Measurements from ENCODE around the gene RBKS. TPM values are rescaled to one million over a fixed set of nuclear protein-coding genes. Genes with fewer than 3 reads are reported as not detected.

Gene RBKS
- total RNA-seq, 1 experiment from 2014 or later = 1.7 TPM

DNA sequence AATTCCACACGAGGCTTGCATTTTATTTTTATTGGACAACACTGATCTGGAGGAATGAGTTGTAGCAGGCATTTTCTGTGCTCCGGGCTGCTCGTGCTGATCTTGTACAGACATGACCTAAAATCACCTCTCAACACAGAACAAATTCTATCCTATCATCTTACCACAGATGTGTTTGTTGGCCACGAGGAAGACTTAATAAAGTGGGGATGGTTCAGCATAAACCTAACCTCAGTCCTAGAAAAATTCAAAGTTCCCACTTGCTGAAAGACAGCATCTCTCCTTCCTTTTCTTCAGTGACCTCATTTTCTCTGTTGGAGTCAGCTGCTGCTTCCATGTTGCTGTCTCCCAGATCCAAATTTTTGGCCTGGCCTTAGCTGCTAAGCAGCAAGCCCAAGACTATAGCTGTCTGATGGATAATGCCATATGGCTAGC, 45.3 kb downstream of the RBKS start:
- Mint-ChIP-seq H3K4me1 (no peaks in the 10 kb centered on the region), H3K27ac (no peak overlapping the region; the same call in 1 of the 2 replicates), H3K27me3 (ENCODE audit: low read depth) (no peaks in the 10 kb centered on the region; the same call in 1 of the 2 replicates), H3K36me3 (no peaks in the 10 kb centered on the region), H3K9me3 (no peaks in the 10 kb centered on the region), H3K4me3 (no peak overlapping the region)
- ChIA-PET POLR2A (interaction anchor here (0.6 kb wide), 1 partner anchor 1793 kb away, joined by 3 read pairs; no protein-coding TSS in a partner anchor), CTCF (interaction anchor here (1.2 kb wide), 1 partner anchor 141 kb away, joined by 3 read pairs; no protein-coding TSS in a partner anchor)
- no peak for DNase-seq (ENCODE audit: low spot score)
- no peak for TF ChIP-seq RELA (CRISPR knock-in tag; IDR thresholded peaks at IDR 0.05; ENCODE audit: borderline replicate concordance)
- no peak for TF ChIP-seq NR3C1 (CRISPR knock-in tag; conservative IDR thresholded peaks at IDR 0.05; ENCODE audit: low read depth)
- TF ChIP-seq, protein P1, sequence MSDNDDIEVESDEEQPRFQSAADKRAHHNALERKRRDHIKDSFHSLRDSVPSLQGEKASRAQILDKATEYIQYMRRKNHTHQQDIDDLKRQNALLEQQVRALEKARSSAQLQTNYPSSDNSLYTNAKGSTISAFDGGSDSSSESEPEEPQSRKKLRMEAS (CRISPR knock-in tag; IDR thresholded peaks at IDR 0.05) = no peak
- TF ChIP-seq, protein P2, sequence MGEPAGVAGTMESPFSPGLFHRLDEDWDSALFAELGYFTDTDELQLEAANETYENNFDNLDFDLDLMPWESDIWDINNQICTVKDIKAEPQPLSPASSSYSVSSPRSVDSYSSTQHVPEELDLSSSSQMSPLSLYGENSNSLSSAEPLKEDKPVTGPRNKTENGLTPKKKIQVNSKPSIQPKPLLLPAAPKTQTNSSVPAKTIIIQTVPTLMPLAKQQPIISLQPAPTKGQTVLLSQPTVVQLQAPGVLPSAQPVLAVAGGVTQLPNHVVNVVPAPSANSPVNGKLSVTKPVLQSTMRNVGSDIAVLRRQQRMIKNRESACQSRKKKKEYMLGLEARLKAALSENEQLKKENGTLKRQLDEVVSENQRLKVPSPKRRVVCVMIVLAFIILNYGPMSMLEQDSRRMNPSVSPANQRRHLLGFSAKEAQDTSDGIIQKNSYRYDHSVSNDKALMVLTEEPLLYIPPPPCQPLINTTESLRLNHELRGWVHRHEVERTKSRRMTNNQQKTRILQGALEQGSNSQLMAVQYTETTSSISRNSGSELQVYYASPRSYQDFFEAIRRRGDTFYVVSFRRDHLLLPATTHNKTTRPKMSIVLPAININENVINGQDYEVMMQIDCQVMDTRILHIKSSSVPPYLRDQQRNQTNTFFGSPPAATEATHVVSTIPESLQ (CRISPR knock-in tag; IDR thresholded peaks at IDR 0.05) = no peak
- TF ChIP-seq, protein P3, sequence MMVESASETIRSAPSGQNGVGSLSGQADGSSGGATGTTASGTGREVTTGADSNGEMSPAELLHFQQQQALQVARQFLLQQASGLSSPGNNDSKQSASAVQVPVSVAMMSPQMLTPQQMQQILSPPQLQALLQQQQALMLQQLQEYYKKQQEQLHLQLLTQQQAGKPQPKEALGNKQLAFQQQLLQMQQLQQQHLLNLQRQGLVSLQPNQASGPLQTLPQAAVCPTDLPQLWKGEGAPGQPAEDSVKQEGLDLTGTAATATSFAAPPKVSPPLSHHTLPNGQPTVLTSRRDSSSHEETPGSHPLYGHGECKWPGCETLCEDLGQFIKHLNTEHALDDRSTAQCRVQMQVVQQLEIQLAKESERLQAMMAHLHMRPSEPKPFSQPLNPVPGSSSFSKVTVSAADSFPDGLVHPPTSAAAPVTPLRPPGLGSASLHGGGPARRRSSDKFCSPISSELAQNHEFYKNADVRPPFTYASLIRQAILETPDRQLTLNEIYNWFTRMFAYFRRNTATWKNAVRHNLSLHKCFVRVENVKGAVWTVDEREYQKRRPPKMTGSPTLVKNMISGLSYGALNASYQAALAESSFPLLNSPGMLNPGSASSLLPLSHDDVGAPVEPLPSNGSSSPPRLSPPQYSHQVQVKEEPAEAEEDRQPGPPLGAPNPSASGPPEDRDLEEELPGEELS (CRISPR knock-in tag; IDR thresholded peaks at IDR 0.05) = no peak
- TF ChIP-seq ZNF263 (CRISPR knock-in tag; IDR thresholded peaks at IDR 0.05; ENCODE audit: low read depth) = no peak
- TF ChIP-seq, protein P4, sequence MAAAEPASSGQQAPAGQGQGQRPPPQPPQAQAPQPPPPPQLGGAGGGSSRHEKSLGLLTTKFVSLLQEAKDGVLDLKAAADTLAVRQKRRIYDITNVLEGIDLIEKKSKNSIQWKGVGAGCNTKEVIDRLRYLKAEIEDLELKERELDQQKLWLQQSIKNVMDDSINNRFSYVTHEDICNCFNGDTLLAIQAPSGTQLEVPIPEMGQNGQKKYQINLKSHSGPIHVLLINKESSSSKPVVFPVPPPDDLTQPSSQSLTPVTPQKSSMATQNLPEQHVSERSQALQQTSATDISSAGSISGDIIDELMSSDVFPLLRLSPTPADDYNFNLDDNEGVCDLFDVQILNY (CRISPR knock-in tag; IDR thresholded peaks at IDR 0.05) = no peak
- no peak for TF ChIP-seq TEAD1 (CRISPR knock-in tag; IDR thresholded peaks at IDR 0.05)
- no peak for TF ChIP-seq ESRRA (CRISPR knock-in tag; IDR thresholded peaks at IDR 0.05; ENCODE audit: borderline replicate concordance)
- no peak for TF ChIP-seq EMX1 (CRISPR knock-in tag; IDR thresholded peaks at IDR 0.05)
- no peak for TF ChIP-seq MXD4 (CRISPR knock-in tag; IDR thresholded peaks at IDR 0.05; ENCODE audit: borderline replicate concordance)
- TF ChIP-seq ZNF671 (CRISPR knock-in tag; IDR thresholded peaks at IDR 0.05) = no peak
- TF ChIP-seq FOXP1 (CRISPR knock-in tag; IDR thresholded peaks at IDR 0.05; ENCODE audit: borderline replicate concordance) = no peak
- TF ChIP-seq ZNF138 (CRISPR knock-in tag; conservative IDR thresholded peaks at IDR 0.05) = no peak
- TF ChIP-seq CREB1 (CRISPR knock-in tag; IDR thresholded peaks at IDR 0.05) = no peak
- TF ChIP-seq, protein P5, sequence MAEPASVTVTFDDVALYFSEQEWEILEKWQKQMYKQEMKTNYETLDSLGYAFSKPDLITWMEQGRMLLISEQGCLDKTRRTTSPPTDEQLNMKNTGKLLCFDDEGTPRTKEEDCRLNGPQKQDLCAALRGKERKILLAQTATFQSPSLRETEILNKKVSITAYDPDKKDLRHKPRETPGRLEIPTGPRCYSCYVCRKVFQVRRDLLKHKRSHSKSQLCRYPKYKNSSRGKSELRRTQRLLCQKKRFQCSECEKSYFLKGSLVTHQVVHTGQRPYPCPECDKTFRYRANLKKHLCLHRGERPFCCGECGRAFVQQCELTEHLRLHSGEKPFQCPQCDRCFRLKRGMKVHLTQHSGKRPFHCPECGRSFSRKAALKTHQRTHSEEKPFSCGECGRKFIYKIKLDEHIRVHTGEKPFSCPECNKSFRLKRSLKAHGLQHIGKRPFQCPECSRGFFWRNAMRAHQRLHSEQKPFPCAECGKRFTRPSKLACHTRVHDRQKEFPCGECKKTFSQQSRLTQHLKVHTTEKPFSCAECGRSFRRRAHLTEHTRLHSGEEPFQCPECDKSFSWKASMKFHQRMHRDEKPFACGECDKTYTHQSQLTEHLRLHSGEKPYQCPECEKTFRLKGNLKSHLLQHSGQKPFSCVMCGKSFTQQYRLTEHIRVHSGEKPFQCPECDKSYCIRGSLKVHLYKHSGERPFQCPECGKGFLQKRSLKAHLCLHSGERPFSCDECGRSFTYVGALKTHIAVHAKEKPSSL (CRISPR knock-in tag; conservative IDR thresholded peaks at IDR 0.05) = no peak
- no peak for ATAC-seq

DNA sequence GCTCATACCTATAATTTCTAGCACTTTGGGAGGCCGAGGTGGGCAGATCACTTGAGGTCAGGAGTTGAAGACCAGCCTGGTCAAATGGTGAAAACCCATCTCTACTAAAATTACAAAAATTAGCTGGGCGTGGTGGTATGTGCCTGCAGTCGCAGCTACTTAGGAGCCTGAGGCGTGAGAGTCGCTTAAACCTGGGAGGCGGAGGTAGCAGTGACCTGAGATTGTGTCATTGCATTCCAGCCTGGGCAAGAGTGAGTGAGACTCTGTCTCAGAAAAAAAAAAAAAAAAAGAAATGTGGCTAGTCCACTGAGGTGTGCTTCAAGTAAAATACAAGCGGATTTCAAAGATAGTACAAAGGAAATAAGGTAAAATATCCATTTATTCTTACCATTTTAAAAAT, 46.2 kb downstream of the RBKS start:
- CTCF ChIA-PET = interaction anchor here (0.7 kb wide), 1 partner anchor 170 kb away, joined by 4 read pairs; no protein-coding TSS in a partner anchor
- Mint-ChIP-seq H3K36me3 (no peaks in the 10 kb centered on the region), H3K27me3 (ENCODE audit: low read depth) (no peaks in the 10 kb centered on the region; the same call in 1 of the 2 replicates), H3K4me3 (no peak overlapping the region), H3K4me1 (no peaks in the 10 kb centered on the region), H3K9me3 (no peaks in the 10 kb centered on the region), H3K27ac (no peak overlapping the region)
- TF ChIP-seq ETV6 (CRISPR knock-in tag; IDR thresholded peaks at IDR 0.05) = no peak
- no peak for TF ChIP-seq GABPB1 (CRISPR knock-in tag; IDR thresholded peaks at IDR 0.05)
- no peak for TF ChIP-seq HMGA2 (CRISPR knock-in tag; IDR thresholded peaks at IDR 0.05)
- TF ChIP-seq NFATC4 (CRISPR knock-in tag; IDR thresholded peaks at IDR 0.05) = no peak
- no peak for TF ChIP-seq TCF7 (CRISPR knock-in tag; IDR thresholded peaks at IDR 0.05; ENCODE audit: low read depth)
- TF ChIP-seq NFYB (CRISPR knock-in tag; conservative IDR thresholded peaks at IDR 0.05; ENCODE audit: low read depth) = no peak
- no peak for TF ChIP-seq MXD4 (CRISPR knock-in tag; IDR thresholded peaks at IDR 0.05; ENCODE audit: borderline replicate concordance)
- POLR2A ChIA-PET = no interaction called here
- ATAC-seq = no peak
- DNase-seq (ENCODE audit: low spot score) = no peak

All from WTC11 (cell line).